IMR-90 (cell line): ENCODE results near the gene ITGA4.

Experiments used
- CTCF ChIP-seq: conservative IDR thresholded peaks from 2 replicates; pipeline ENCODE4 v1.5.1; 2012; ENCODE audit warnings: mild to moderate bottlenecking, low read depth, low read length, improper control_type of control experiment
- ELK1 ChIP-seq: fragments of 150-350 bp; IDR thresholded peaks from 2 replicates; pipeline ENCODE4 v1.6.1; 2016; ENCODE audit warnings: low read depth, mild to moderate bottlenecking, low read length, moderate library complexity, borderline replicate concordance
- MAZ ChIP-seq: IDR thresholded peaks from 2 replicates; pipeline ENCODE4 v1.6.1; 2012; ENCODE audit warnings: low read depth, mild to moderate bottlenecking, low read length, improper control_type of control experiment, moderate library complexity, borderline replicate concordance
- MXI1 ChIP-seq: IDR thresholded peaks from 2 replicates; pipeline ENCODE4 v1.6.1; 2012; ENCODE audit warnings: low read depth, mild to moderate bottlenecking, low read length, moderate library complexity, borderline replicate concordance
- POLR2A ChIP-seq: IDR thresholded peaks from 2 replicates; pipeline ENCODE4 v1.6.1; 2012; ENCODE audit warnings: mild to moderate bottlenecking, low read depth, low read length
- RAD21 ChIP-seq: IDR thresholded peaks from 2 replicates; pipeline ENCODE4 v1.6.1; 2012; ENCODE audit warnings: low read length, improper control_type of control experiment
- RCOR1 ChIP-seq: IDR thresholded peaks from 2 replicates; pipeline ENCODE4 v1.6.1; 2012; ENCODE audit warnings: mild to moderate bottlenecking, low read length, improper control_type of control experiment; ENCODE audit not compliant: insufficient replicate concordance
- RFX5 ChIP-seq: IDR thresholded peaks from 2 replicates; pipeline ENCODE4 v1.8.0; 2012; ENCODE audit warnings: low read depth, mild to moderate bottlenecking, low read length, moderate library complexity
- USF2 ChIP-seq: fragments of 150-350 bp; IDR thresholded peaks from 2 replicates; pipeline ENCODE4 v1.6.1; 2017; ENCODE audit warnings: mild to moderate bottlenecking, antibody characterized with exemption, low read length, low read depth

GRCh38 chr2:181471226-181471625, 14.0 kb downstream of the ITGA4 start:
- TF ChIP-seq CTCF = no peak
- no peak for TF ChIP-seq RCOR1
- no peak for TF ChIP-seq RAD21
- no peak for TF ChIP-seq RFX5
- no peak for TF ChIP-seq POLR2A
- no peak for TF ChIP-seq ELK1
- TF ChIP-seq MXI1 = no peak
- TF ChIP-seq USF2 = no peak
- TF ChIP-seq MAZ = no peak
